ENCODE measurements around the gene ASPG. TPM values are rescaled to one million over a fixed set of nuclear protein-coding genes. Genes with fewer than 3 reads are reported as not detected.

The ASPG gene
- total RNA-seq, 1 donor from 2014 or later: 1.2 TPM

DNA sequence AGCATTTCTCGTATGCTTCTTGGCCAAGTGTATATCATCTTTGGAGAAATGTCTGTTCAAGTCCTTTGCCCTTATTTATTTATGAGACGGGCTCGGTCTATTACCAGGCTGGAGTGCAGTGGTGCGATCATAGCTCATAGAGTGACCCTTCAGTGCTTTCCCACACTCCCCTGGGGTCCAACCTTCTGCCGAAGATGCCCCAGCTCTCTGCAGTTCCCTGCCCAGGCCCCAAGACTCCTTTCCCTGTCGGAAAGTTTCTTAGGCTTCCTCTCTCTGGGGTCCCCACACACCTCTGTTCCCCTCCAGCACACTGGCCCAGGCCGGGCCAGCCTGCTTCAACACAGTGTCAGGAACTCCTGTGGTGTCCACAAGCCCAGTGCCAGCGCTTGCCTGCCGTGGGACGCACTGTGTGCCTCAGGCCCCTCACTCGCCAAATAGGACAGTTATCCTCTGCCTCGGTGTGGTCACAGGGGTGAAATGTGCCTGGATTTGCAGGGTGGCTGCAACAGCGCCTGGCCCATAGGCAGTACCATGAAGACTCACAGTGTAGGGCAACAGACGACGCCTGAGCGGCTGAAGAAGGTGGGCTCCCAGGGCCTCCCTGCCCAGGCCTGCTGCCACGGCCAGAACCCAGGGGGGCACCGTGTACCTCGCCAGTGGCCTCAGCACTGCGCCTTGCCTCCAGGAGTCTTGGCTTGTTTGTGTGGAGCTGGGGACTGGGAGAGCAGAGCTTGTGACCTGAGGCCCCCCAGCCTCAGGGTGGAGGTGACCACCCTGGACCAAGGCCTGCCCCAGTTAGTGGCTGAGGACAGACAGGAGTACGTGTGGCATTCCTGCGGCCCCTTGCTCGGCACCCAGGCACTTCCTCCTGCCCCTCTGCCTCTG lies 4.9 kb upstream of the ASPG start:
- Histone ChIP-seq H3K36me3 (no peaks in the 10 kb centered on the region), H3K9me3 (ENCODE audit: low read depth) (no peaks in the 10 kb centered on the region), H4K20me1 (ENCODE audit: low read depth) (no peaks in the 10 kb centered on the region), H3F3A (ENCODE audit: low read depth) (no peaks in the 10 kb centered on the region), H3K9ac (no peak overlapping the region), H3K4me2 (no peak overlapping the region), H2AFZ (replicated peaks) (no peak overlapping the region), H3K4me1 (no peaks in the 10 kb centered on the region), H3K4me3 (no peak overlapping the region), H3K79me2 (ENCODE audit: low read depth) (no peaks in the 10 kb centered on the region), H3K27me3 (peaks cover 7% of the 10 kb centered on the region), H3K27ac (no peak overlapping the region)
- H3K4me1 Mint-ChIP-seq: peaks cover 4% of the 10 kb centered on the region
- H3K4me3 Mint-ChIP-seq: no peak overlapping the region
- no peaks in the 10 kb centered on the region for H3K36me3 Mint-ChIP-seq
- H3K27ac Mint-ChIP-seq: no peak overlapping the region
- TF ChIP-seq EZH2 (IDR thresholded peaks at IDR 0.05) (no peak), EZH2phosphoT487 (IDR thresholded peaks at IDR 0.05) (no peak)
- TF ChIP-seq, protein P1, sequence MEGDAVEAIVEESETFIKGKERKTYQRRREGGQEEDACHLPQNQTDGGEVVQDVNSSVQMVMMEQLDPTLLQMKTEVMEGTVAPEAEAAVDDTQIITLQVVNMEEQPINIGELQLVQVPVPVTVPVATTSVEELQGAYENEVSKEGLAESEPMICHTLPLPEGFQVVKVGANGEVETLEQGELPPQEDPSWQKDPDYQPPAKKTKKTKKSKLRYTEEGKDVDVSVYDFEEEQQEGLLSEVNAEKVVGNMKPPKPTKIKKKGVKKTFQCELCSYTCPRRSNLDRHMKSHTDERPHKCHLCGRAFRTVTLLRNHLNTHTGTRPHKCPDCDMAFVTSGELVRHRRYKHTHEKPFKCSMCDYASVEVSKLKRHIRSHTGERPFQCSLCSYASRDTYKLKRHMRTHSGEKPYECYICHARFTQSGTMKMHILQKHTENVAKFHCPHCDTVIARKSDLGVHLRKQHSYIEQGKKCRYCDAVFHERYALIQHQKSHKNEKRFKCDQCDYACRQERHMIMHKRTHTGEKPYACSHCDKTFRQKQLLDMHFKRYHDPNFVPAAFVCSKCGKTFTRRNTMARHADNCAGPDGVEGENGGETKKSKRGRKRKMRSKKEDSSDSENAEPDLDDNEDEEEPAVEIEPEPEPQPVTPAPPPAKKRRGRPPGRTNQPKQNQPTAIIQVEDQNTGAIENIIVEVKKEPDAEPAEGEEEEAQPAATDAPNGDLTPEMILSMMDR (IDR thresholded peaks at IDR 0.05): no peak
- H3K27me3 Mint-ChIP-seq (ENCODE audit: insufficient read depth, low read depth): peaks cover 10% of the 10 kb centered on the region
- no peak for DNase-seq (ENCODE audit: low spot score)
- H3K9me3 Mint-ChIP-seq: no peaks in the 10 kb centered on the region

DNA sequence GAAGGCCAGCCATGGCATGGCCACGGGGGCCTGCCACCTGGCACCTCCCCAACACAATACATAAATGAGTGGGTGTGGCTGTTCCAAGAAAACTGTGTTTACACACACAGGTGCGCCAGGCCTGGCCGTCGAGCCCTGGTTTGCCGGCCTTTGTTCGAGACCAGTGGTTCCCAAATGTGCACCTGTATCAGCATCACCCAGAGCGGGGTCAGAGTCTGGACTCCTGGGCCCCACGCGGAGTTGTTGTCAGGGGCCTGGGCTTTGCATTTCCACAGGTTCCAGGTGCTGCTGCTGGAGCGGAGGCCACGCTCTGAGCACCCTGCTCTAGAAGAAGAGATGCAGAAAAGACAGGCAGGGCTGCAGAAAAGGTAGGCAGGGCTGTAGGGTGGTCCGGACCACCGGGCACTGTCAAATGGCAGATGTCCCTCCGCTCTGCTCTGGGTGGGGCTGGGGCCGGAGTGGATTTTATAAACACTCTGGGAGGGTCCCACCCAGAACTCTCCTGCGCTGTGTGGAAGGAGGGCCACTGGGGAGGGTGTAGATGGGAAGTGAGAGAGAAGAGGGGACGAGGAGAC lies 4.2 kb upstream of the ASPG start:
- Histone ChIP-seq H3K4me3 (no peak overlapping the region), H3K4me2 (no peak overlapping the region), H4K20me1 (ENCODE audit: low read depth) (no peaks in the 10 kb centered on the region), H3K36me3 (no peaks in the 10 kb centered on the region), H3K27ac (no peak overlapping the region), H3K79me2 (ENCODE audit: low read depth) (no peaks in the 10 kb centered on the region), H3K4me1 (no peaks in the 10 kb centered on the region), H3K9me3 (ENCODE audit: low read depth) (no peaks in the 10 kb centered on the region), H2AFZ (replicated peaks) (no peak overlapping the region), H3K27me3 (peaks cover 15% of the 10 kb centered on the region), H3K9ac (no peak overlapping the region), H3F3A (ENCODE audit: low read depth) (no peaks in the 10 kb centered on the region)
- Mint-ChIP-seq H3K27ac (no peak overlapping the region), H3K27me3 (ENCODE audit: insufficient read depth, low read depth) (peaks cover 10% of the 10 kb centered on the region), H3K4me3 (no peak overlapping the region), H3K36me3 (no peaks in the 10 kb centered on the region), H3K4me1 (peaks cover 4% of the 10 kb centered on the region), H3K9me3 (no peaks in the 10 kb centered on the region)
- DNase-seq (ENCODE audit: low spot score): no peak
- TF ChIP-seq, protein P1 (IDR thresholded peaks at IDR 0.05): no peak
- TF ChIP-seq EZH2phosphoT487 (IDR thresholded peaks at IDR 0.05) (no peak), EZH2 (IDR thresholded peaks at IDR 0.05) (no peak)

DNA sequence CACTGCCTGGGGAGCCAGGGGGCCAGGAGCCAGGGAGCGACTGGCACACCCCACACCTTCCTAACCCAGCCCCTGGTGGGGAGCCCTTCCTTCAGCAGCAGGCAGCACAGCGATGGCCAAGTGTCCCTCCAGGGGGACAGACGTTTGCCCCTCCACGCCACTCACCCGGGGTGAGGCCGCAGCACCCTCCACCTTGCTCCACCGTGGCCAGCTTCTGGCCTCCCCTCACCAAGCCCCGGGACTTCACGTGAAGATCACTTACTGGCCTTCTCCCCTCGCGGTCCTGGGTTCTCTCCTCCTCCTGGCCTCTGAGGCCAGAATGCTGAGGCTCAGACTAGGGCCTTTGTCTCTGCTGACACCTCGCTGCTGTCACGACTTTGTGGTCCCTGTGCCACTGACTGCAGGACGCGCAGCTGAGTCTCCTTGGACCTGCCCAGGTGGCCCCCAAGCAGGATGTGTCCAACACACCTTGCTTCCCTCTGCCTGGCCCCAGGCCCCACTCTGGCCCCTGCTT lies 3.5 kb upstream of the ASPG start:
- Histone ChIP-seq H3K27me3 (peaks cover 20% of the 10 kb centered on the region), H3K4me2 (no peak overlapping the region), H3K9ac (no peak overlapping the region), H3K4me1 (no peaks in the 10 kb centered on the region), H4K20me1 (ENCODE audit: low read depth) (no peaks in the 10 kb centered on the region), H3K9me3 (ENCODE audit: low read depth) (no peaks in the 10 kb centered on the region), H3K79me2 (ENCODE audit: low read depth) (no peaks in the 10 kb centered on the region), H3K36me3 (no peaks in the 10 kb centered on the region), H2AFZ (replicated peaks) (no peak overlapping the region), H3F3A (ENCODE audit: low read depth) (no peaks in the 10 kb centered on the region), H3K4me3 (no peak overlapping the region), H3K27ac (no peak overlapping the region)
- Mint-ChIP-seq H3K27me3 (ENCODE audit: insufficient read depth, low read depth) (peaks cover 10% of the 10 kb centered on the region), H3K36me3 (no peaks in the 10 kb centered on the region), H3K9me3 (no peaks in the 10 kb centered on the region), H3K4me3 (no peak overlapping the region), H3K27ac (no peak overlapping the region), H3K4me1 (peaks cover 4% of the 10 kb centered on the region)
- DNase-seq (ENCODE audit: low spot score): no peak
- TF ChIP-seq EZH2phosphoT487 (IDR thresholded peaks at IDR 0.05) (no peak), EZH2 (IDR thresholded peaks at IDR 0.05) (no peak)
- TF ChIP-seq, protein P1 (IDR thresholded peaks at IDR 0.05): no peak

All from neural progenitor cell (in vitro differentiated cells).